ENCODE data around the gene DCC. TPM values are rescaled to one million over a fixed set of nuclear protein-coding genes. Genes with fewer than 3 reads are reported as not detected.

DCC gene
- total RNA-seq, 1 experiment from 2014 or later = 0.72 TPM

- TF ChIP-seq ZNF532 (CRISPR knock-in tag; IDR thresholded peaks at IDR 0.05; ENCODE audit: borderline replicate concordance) (no peak), E2F1 (CRISPR knock-in tag; IDR thresholded peaks at IDR 0.05) (no peak), USF1 (CRISPR knock-in tag; IDR thresholded peaks at IDR 0.05) (no peak), USF2 (CRISPR knock-in tag; IDR thresholded peaks at IDR 0.05) (no peak), FOXJ3 (CRISPR knock-in tag; IDR thresholded peaks at IDR 0.05; ENCODE audit: borderline replicate concordance) (no peak), AR (CRISPR knock-in tag; IDR thresholded peaks at IDR 0.05) (no peak), ZBTB21 (CRISPR knock-in tag; IDR thresholded peaks at IDR 0.05; ENCODE audit: borderline replicate concordance) (no peak), GTF2I (CRISPR knock-in tag; conservative IDR thresholded peaks at IDR 0.05) (no peak), OVOL2 (CRISPR knock-in tag; IDR thresholded peaks at IDR 0.05; ENCODE audit: borderline replicate concordance) (no peak)
Measured at GRCh38 chr18:52670896-52671295, 330.9 kb downstream of the DCC start (continued).

GRCh38 chr18:52678034-52678433, 338.0 kb downstream of the DCC start:
- DNase-seq (ENCODE audit: low spot score) = no peak
- Mint-ChIP-seq H3K27ac (no peak overlapping the region), H3K4me3 (no peak overlapping the region), H3K36me3 (peaks cover 5% of the 10 kb centered on the region; the same call in 1 of the 2 replicates), H3K27me3 (ENCODE audit: low read depth) (no peaks in the 10 kb centered on the region), H3K4me1 (peaks cover 33% of the 10 kb centered on the region), H3K9me3 (peaks cover 22% of the 10 kb centered on the region)
- CTCF ChIA-PET = interaction anchor here (1.0 kb wide), 1 partner anchor 95 kb away, joined by 3 read pairs; no protein-coding TSS in a partner anchor
- no peak; the same call in 1 of the 2 replicates for ATAC-seq
- POLR2A ChIA-PET = no interaction called here
- TF ChIP-seq SOX15 (CRISPR knock-in tag; IDR thresholded peaks at IDR 0.05) (no peak), TCF7 (CRISPR knock-in tag; IDR thresholded peaks at IDR 0.05; ENCODE audit: low read depth) (no peak), JUN (CRISPR knock-in tag; IDR thresholded peaks at IDR 0.05) (no peak), ZNF396 (CRISPR knock-in tag; IDR thresholded peaks at IDR 0.05; ENCODE audit: borderline replicate concordance) (no peak), ZNF532 (CRISPR knock-in tag; IDR thresholded peaks at IDR 0.05; ENCODE audit: borderline replicate concordance) (no peak), HMGA2 (CRISPR knock-in tag; IDR thresholded peaks at IDR 0.05) (no peak), ZNF671 (CRISPR knock-in tag; IDR thresholded peaks at IDR 0.05) (no peak), NFE2L1 (CRISPR knock-in tag; IDR thresholded peaks at IDR 0.05) (no peak), ESRRA (CRISPR knock-in tag; IDR thresholded peaks at IDR 0.05; ENCODE audit: borderline replicate concordance) (no peak), CTCF (IDR thresholded peaks at IDR 0.05) (no peak), IRF2 (CRISPR knock-in tag; IDR thresholded peaks at IDR 0.05; ENCODE audit: borderline replicate concordance, low read depth) (no peak), EMX1 (CRISPR knock-in tag; IDR thresholded peaks at IDR 0.05) (no peak), ZNF317 (CRISPR knock-in tag; IDR thresholded peaks at IDR 0.05; ENCODE audit: borderline replicate concordance, low read depth) (no peak)
